ENCODE measurements around the gene CD151.

Gene CD151

GRCh38 chr11:859394-860131 is 26.8 kb downstream of the CD151 start:
- no peak for DNase-seq

GRCh38 chr11:860234-861104 is 27.7 kb downstream of the CD151 start:
- DNase-seq = no peak

GRCh38 chr11:861105-861479 is 28.3 kb downstream of the CD151 start:
- no peak for DNase-seq

- DNase-seq = no peak
Measured at GRCh38 chr11:862081-862661, 29.4 kb downstream of the CD151 start.

- no peak for DNase-seq
Measured at GRCh38 chr11:862696-863022, 29.9 kb downstream of the CD151 start.

GRCh38 chr11:863023-863909 is 30.5 kb downstream of the CD151 start:
- DNase-seq = no peak

GRCh38 chr11:863910-864827 is 31.4 kb downstream of the CD151 start:
- no peak for DNase-seq

GRCh38 chr11:864898-865297 is 32.1 kb downstream of the CD151 start:
- DNase-seq = no peak

- no peak for DNase-seq
Measured at GRCh38 chr11:865462-866430, 33.0 kb downstream of the CD151 start.

GRCh38 chr11:866481-866880 is 33.7 kb downstream of the CD151 start:
- DNase-seq = no peak

GRCh38 chr11:867856-868358 is 35.2 kb downstream of the CD151 start:
- DNase-seq = no peak

- DNase-seq = no peak
Measured at GRCh38 chr11:868394-868793, 35.6 kb downstream of the CD151 start.

- no peak for DNase-seq
Measured at GRCh38 chr11:868802-869201, 36.0 kb downstream of the CD151 start.

GRCh38 chr11:869399-870126 is 36.8 kb downstream of the CD151 start:
- no peak for DNase-seq

- no peak for DNase-seq
Measured at GRCh38 chr11:870127-870413, 37.3 kb downstream of the CD151 start.

GRCh38 chr11:870418-870817 is 37.7 kb downstream of the CD151 start:
- no peak for DNase-seq

- no peak for DNase-seq
Measured at GRCh38 chr11:871472-871871, 38.7 kb downstream of the CD151 start.

- DNase-seq = no peak
Measured at GRCh38 chr11:872799-873198, 40.0 kb downstream of the CD151 start.

- DNase-seq = no peak
Measured at GRCh38 chr11:873706-874105, 41.0 kb downstream of the CD151 start.

- DNase-seq = no peak
Measured at GRCh38 chr11:875203-875602, 42.5 kb downstream of the CD151 start.

All from DMS 273 treated with DMSO at 0.1 percent for 48 hours (cell line).